Suprapubic skin (tissue), 4 donors: Measurements from ENCODE around the gene JPT1. TPM values are rescaled to one million over a fixed set of nuclear protein-coding genes. Genes with fewer than 3 reads are reported as not detected.

Experiments used
- DNase-seq, 2 donors: peaks; one replicate each; pipeline ENCODE4 v3.0.0-alpha.2; 2019; ENCODE audit warnings: low spot score in 2 of 2
- H3K27ac ChIP-seq: fragments of 200-600 bp; sonication (generic); one replicate; pipeline ENCODE4 v1.5.1; 2019
- H3K27me3 ChIP-seq: fragments of 200-600 bp; sonication (generic); one replicate; pipeline ENCODE4 v1.5.1; 2019
- H3K36me3 ChIP-seq: fragments of 200-600 bp; sonication (generic); one replicate; pipeline ENCODE4 v1.5.1; 2019
- H3K4me1 ChIP-seq: fragments of 200-600 bp; sonication (generic); one replicate; pipeline ENCODE4 v1.5.1; 2019
- H3K4me3 ChIP-seq: fragments of 200-600 bp; sonication (generic); one replicate; pipeline ENCODE4 v1.5.1; 2019; ENCODE audit warnings: mild to moderate bottlenecking
- H3K9me3 ChIP-seq: fragments of 200-600 bp; sonication (generic); one replicate; pipeline ENCODE4 v1.5.1; 2019
- EP300 ChIP-seq: sonication (generic); formaldehyde crosslinking; IDR thresholded peaks from one replicate; pipeline ENCODE4 v1.6.1; 2017; ENCODE audit warnings: antibody characterized with exemption
- POLR2A ChIP-seq, 2 donors: fragments of 450-650 bp; IDR thresholded peaks; one replicate each; pipeline ENCODE4 v1.6.1; 2017; ENCODE audit warnings: antibody characterized with exemption in 2 of 2, mild to moderate bottlenecking in 2 of 2, moderate library complexity in 2 of 2
- POLR2AphosphoS5 ChIP-seq, 3 donors: sonication (generic); formaldehyde crosslinking; IDR thresholded peaks; one replicate each; pipeline ENCODE4 v1.6.1; 2017; ENCODE audit warnings: antibody characterized with exemption in 3 of 3
- WGBS: methylation state at CpG from one replicate; pipeline ENCODE4 v1.1.5; 2018; 5-methylcytosine and 5-hydroxymethylcytosine counted together
- total RNA-seq, 4 donors: library from RNA; depleted of rRNA; stranded (reverse); fragments of >200 nt; gene quantifications; one replicate each; pipeline ENCODE4 v1.1.0, GENCODE V29; 2016
- TF ChIP-seq, protein P1 (sequence below), 2 donors: fragments of 200-600 bp in 1 of 2; fragments of 450-650 bp in 1 of 2; sonication (generic) in 1 of 2; IDR thresholded peaks; one replicate each; pipeline ENCODE4 v1.5.1; 2016 to 2019; ENCODE audit warnings: antibody characterized with exemption in 2 of 2, mild to moderate bottlenecking in 1 of 2, moderate library complexity in 1 of 2

Gene JPT1
- total RNA-seq, 4 donors from 2014 or later: 37.9 to 55.9 (median 50.4) TPM

DNA sequence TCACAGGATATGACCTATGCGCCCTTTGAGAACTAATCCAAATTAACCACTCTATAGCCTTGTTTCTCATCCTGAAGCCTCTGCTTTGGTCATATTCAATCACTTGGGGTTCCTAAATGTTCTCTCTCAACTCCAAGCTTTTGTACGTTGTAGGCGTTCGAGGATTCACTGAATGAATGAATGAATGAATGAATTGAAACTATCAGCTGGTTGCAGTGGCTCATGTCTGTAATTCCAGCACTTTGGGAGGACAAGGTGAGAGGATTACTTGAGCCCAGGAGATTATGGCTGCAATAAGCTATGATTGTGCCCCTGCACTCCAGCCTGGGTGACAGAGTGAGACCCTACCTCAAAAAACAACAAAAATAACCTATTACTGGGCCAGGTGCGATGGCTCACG is 34.3 kb upstream of the JPT1 start:
- Histone ChIP-seq H3K9me3 (no peaks in the 10 kb centered on the region), H3K4me1 (peaks cover under 1% of the 10 kb centered on the region), H3K36me3 (no peaks in the 10 kb centered on the region), H3K27ac (no peak overlapping the region), H3K4me3 (no peak overlapping the region), H3K27me3 (no peaks in the 10 kb centered on the region)
- WGBS: 95% methylated on average over 6 of the region's 6 CpGs
- TF ChIP-seq, protein P1, sequence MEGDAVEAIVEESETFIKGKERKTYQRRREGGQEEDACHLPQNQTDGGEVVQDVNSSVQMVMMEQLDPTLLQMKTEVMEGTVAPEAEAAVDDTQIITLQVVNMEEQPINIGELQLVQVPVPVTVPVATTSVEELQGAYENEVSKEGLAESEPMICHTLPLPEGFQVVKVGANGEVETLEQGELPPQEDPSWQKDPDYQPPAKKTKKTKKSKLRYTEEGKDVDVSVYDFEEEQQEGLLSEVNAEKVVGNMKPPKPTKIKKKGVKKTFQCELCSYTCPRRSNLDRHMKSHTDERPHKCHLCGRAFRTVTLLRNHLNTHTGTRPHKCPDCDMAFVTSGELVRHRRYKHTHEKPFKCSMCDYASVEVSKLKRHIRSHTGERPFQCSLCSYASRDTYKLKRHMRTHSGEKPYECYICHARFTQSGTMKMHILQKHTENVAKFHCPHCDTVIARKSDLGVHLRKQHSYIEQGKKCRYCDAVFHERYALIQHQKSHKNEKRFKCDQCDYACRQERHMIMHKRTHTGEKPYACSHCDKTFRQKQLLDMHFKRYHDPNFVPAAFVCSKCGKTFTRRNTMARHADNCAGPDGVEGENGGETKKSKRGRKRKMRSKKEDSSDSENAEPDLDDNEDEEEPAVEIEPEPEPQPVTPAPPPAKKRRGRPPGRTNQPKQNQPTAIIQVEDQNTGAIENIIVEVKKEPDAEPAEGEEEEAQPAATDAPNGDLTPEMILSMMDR (IDR thresholded peaks at IDR 0.05): no peak
- TF ChIP-seq POLR2A (IDR thresholded peaks at IDR 0.05): no peak
- DNase-seq: no peak

- TF ChIP-seq, protein P1 (IDR thresholded peaks at IDR 0.05): no peak
- TF ChIP-seq POLR2AphosphoS5 (IDR thresholded peaks at IDR 0.05) (no peak), POLR2A (IDR thresholded peaks at IDR 0.05) (no peak)
- Histone ChIP-seq H3K27ac (no peak overlapping the region), H3K9me3 (no peaks in the 10 kb centered on the region), H3K4me1 (peaks cover 29% of the 10 kb centered on the region), H3K36me3 (peaks cover 6% of the 10 kb centered on the region), H3K27me3 (no peaks in the 10 kb centered on the region), H3K4me3 (no peak overlapping the region)
- DNase-seq: no peak
- WGBS: 93% methylated on average over 9 of the region's 9 CpGs
These were observed 29.9 kb upstream of the JPT1 start for GRCh38 chr17:75183999-75184884.

- peak in 2 of 3 donors; percentile 26 to 76 for TF ChIP-seq POLR2AphosphoS5 (IDR thresholded peaks at IDR 0.05)
- peak in 1 of 2 donors; percentile 78 for TF ChIP-seq POLR2A (IDR thresholded peaks at IDR 0.05)
- TF ChIP-seq, protein P1 (IDR thresholded peaks at IDR 0.05): peak in 1 of 2 donors; percentile 65
- no peak for TF ChIP-seq EP300
- H3K9me3 ChIP-seq: no peaks in the 10 kb centered on the region
- H3K27ac ChIP-seq: peak within 1 kb of the TSS; percentile 100
- peaks cover 37% of the 10 kb centered on the region for H3K4me1 ChIP-seq
- WGBS: 2% methylated on average over 29 of the region's 92 CpGs
- H3K4me3 ChIP-seq: peak within 1 kb of the TSS; percentile 83
- DNase-seq: peak; percentile 95 to 97
- H3K27me3 ChIP-seq: no peaks in the 10 kb centered on the region
- peaks cover 17% of the 10 kb centered on the region for H3K36me3 ChIP-seq
These were observed 28.5 kb upstream of the JPT1 start, which contains the start of gene SUMO2 for GRCh38 chr17:75182569-75183436. Gene SUMO2, minus strand, starts transcription at chr17:75182959. Its CDS starts 125 bp downstream, at chr17:75182834.

DNA sequence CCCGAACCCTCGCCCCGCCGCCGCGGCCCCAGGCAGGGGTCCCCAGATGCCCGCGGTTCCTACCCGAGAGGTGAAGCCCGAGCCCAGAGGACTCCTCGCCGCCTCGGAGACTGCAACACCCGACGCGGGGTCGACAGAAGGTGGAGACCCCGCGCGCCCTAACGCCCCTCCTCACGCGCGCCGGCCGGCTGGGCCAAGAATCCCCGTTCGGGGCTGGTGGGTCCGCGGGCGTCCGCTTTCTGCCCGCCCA is 27.9 kb upstream of the JPT1 start:
- TF ChIP-seq, protein P1 (IDR thresholded peaks at IDR 0.05): peak in 1 of 2 donors; percentile 26
- no peak for TF ChIP-seq POLR2A (IDR thresholded peaks at IDR 0.05)
- H3K36me3 ChIP-seq: peaks cover 23% of the 10 kb centered on the region
- no peaks in the 10 kb centered on the region for H3K9me3 ChIP-seq
- 2% methylated on average over 10 of the region's 33 CpGs for WGBS
- H3K4me3 ChIP-seq: peak overlapping the region; percentile 83
- H3K27ac ChIP-seq: peak overlapping the region; percentile 100
- H3K4me1 ChIP-seq: peaks cover 37% of the 10 kb centered on the region
- H3K27me3 ChIP-seq: no peaks in the 10 kb centered on the region
- DNase-seq: peak; percentile 82 to 86
